ENCODE data around the gene AGMO. TPM values are rescaled to one million over a fixed set of nuclear protein-coding genes. Genes with fewer than 3 reads are reported as not detected.

Gene AGMO
- total RNA-seq, 1 donor from 2014 or later: 0.34 TPM

GRCh38 chr7:15234431-15234830 is 327.4 kb downstream of the AGMO start:
- Histone ChIP-seq H2AFZ (ENCODE audit: low read depth, low read length) (no peak overlapping the region), H3K27me3 (ENCODE audit: insufficient read depth, low read length) (no peaks in the 10 kb centered on the region), H3K9ac (ENCODE audit: low read length) (no peak overlapping the region), H3K4me3 (ENCODE audit: insufficient read depth, low read depth, low read length) (no peak overlapping the region), H4K20me1 (ENCODE audit: insufficient read depth, low read length) (no peaks in the 10 kb centered on the region), H3K4me2 (ENCODE audit: low read length) (no peak overlapping the region), H3K4me1 (ENCODE audit: insufficient read depth, low read length) (no peaks in the 10 kb centered on the region), H3K36me3 (ENCODE audit: insufficient read depth, low read length) (no peaks in the 10 kb centered on the region), H3K27ac (ENCODE audit: low read depth, low read length) (no peak overlapping the region), H3K79me2 (ENCODE audit: insufficient read depth, low read length) (no peaks in the 10 kb centered on the region), H3K9me3 (ENCODE audit: insufficient read depth, low read depth, low read length) (no peaks in the 10 kb centered on the region)
- no peak overlapping the region for H3K27ac Mint-ChIP-seq (ENCODE audit: unreplicated experiment)
- H3K4me3 Mint-ChIP-seq (ENCODE audit: unreplicated experiment): no peak overlapping the region
- no peak for TF ChIP-seq CTCF (IDR thresholded peaks at IDR 0.05; ENCODE audit: insufficient read depth, low read depth, low read length)
- TF ChIP-seq EZH2 (IDR thresholded peaks at IDR 0.05; ENCODE audit: insufficient read depth, low read length): no peak
- H3K27me3 Mint-ChIP-seq (ENCODE audit: low read depth, unreplicated experiment): no peaks in the 10 kb centered on the region
- H3K36me3 Mint-ChIP-seq (ENCODE audit: low read depth, unreplicated experiment): no peaks in the 10 kb centered on the region
- no peak for DNase-seq (ENCODE audit: low read depth)
- H3K4me1 Mint-ChIP-seq (ENCODE audit: low read depth, unreplicated experiment): no peaks in the 10 kb centered on the region
- H3K9me3 Mint-ChIP-seq (ENCODE audit: unreplicated experiment): no peaks in the 10 kb centered on the region
- FAIRE-seq: no peak

- no peak for FAIRE-seq
- no peaks in the 10 kb centered on the region for H3K36me3 Mint-ChIP-seq (ENCODE audit: low read depth, unreplicated experiment)
Observed at GRCh38 chr7:15228831-15229230, 333.0 kb downstream of the AGMO start.

More at GRCh38 chr7:15228831-15229230, 333.0 kb downstream of the AGMO start:
- Histone ChIP-seq H3K4me3 (ENCODE audit: insufficient read depth, low read depth, low read length) (no peak overlapping the region), H3K9me3 (ENCODE audit: insufficient read depth, low read depth, low read length) (no peaks in the 10 kb centered on the region), H2AFZ (ENCODE audit: low read depth, low read length) (no peak overlapping the region), H3K79me2 (ENCODE audit: insufficient read depth, low read length) (no peaks in the 10 kb centered on the region), H3K36me3 (ENCODE audit: insufficient read depth, low read length) (no peaks in the 10 kb centered on the region), H3K9ac (ENCODE audit: low read length) (no peak overlapping the region), H3K4me1 (ENCODE audit: insufficient read depth, low read length) (no peaks in the 10 kb centered on the region), H3K27ac (ENCODE audit: low read depth, low read length) (no peak overlapping the region), H3K4me2 (ENCODE audit: low read length) (no peak overlapping the region), H3K27me3 (ENCODE audit: insufficient read depth, low read length) (no peaks in the 10 kb centered on the region), H4K20me1 (ENCODE audit: insufficient read depth, low read length) (no peaks in the 10 kb centered on the region)
- no peaks in the 10 kb centered on the region for H3K9me3 Mint-ChIP-seq (ENCODE audit: unreplicated experiment)
- H3K27me3 Mint-ChIP-seq (ENCODE audit: low read depth, unreplicated experiment): no peaks in the 10 kb centered on the region
- no peak for DNase-seq (ENCODE audit: low read depth)
- no peak overlapping the region for H3K4me3 Mint-ChIP-seq (ENCODE audit: unreplicated experiment)
- H3K27ac Mint-ChIP-seq (ENCODE audit: unreplicated experiment): no peak overlapping the region
- H3K4me1 Mint-ChIP-seq (ENCODE audit: low read depth, unreplicated experiment): no peaks in the 10 kb centered on the region
- TF ChIP-seq EZH2 (IDR thresholded peaks at IDR 0.05; ENCODE audit: insufficient read depth, low read length) (no peak), CTCF (IDR thresholded peaks at IDR 0.05; ENCODE audit: insufficient read depth, low read depth, low read length) (no peak)
